ENCODE data around the gene TPT1. TPM values are rescaled to one million over a fixed set of nuclear protein-coding genes. Genes with fewer than 3 reads are reported as not detected.
"Not testable (repeated sequence)": the region's sequence is repeated elsewhere in the genome, so short reads cannot be mapped to it uniquely, and the experiment has no call there.

TPT1 gene
- total RNA-seq, 2 donors from 2014 or later: 2,667 to 4,562 TPM

DNA sequence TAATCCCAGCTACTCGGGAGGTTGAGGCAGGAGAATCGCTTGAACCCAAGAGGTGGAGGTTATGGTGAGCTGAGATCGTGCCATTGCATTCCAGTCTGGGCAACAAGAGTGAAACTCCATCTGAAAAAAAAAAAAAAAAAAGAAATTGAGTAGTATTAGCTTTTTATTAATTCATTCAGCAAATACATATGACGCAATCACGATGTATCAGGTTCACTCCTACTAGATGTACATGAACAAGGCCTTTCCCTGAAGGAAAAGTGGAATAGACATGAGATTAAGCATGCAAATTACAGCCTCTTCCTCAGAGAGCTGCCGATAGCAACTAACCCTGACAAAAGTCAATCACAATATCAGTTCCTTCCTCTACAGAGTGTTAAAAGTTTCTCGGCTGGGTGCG is 9.2 kb upstream of the TPT1 start:
- H3K9me3 ChIP-seq: no peaks in the 10 kb centered on the region
- no peak overlapping the region for H3K9ac ChIP-seq (ENCODE audit: low read depth in 2 of 2, low read length in 2 of 2)
- H3K4me1 ChIP-seq: no peaks in the 10 kb centered on the region
- H3K27ac ChIP-seq: no peak overlapping the region
- DNase-seq: no peak
- TF ChIP-seq, protein P1, sequence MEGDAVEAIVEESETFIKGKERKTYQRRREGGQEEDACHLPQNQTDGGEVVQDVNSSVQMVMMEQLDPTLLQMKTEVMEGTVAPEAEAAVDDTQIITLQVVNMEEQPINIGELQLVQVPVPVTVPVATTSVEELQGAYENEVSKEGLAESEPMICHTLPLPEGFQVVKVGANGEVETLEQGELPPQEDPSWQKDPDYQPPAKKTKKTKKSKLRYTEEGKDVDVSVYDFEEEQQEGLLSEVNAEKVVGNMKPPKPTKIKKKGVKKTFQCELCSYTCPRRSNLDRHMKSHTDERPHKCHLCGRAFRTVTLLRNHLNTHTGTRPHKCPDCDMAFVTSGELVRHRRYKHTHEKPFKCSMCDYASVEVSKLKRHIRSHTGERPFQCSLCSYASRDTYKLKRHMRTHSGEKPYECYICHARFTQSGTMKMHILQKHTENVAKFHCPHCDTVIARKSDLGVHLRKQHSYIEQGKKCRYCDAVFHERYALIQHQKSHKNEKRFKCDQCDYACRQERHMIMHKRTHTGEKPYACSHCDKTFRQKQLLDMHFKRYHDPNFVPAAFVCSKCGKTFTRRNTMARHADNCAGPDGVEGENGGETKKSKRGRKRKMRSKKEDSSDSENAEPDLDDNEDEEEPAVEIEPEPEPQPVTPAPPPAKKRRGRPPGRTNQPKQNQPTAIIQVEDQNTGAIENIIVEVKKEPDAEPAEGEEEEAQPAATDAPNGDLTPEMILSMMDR (IDR thresholded peaks at IDR 0.05): no peak
- no peaks in the 10 kb centered on the region for H3K36me3 ChIP-seq
- no peak overlapping the region for H3K4me3 ChIP-seq
- H3K27me3 ChIP-seq: no peaks in the 10 kb centered on the region
- intact Hi-C loops (cut with DNase I): no loop called here

DNA sequence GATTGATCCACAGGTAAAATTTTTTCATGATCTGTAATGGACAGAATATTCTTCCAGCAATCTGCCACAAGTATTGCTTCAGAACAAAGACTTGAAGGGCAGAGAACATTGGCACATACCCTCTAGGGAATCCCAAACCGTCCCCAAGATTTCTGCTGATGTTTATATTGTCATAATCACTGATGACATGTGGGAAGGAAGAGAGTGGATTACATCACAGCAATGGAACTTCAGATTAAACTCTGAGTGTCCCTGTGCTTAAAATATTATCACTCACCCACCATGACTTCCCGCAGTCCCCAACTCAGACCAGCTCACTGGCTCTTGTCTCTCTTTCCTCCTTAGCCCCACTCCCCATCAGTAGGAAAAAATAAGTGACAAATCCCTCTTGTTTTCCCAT is 8.5 kb upstream of the TPT1 start:
- Histone ChIP-seq H3K36me3 (no peaks in the 10 kb centered on the region), H3K9me3 (no peaks in the 10 kb centered on the region)
- intact Hi-C loops (cut with DNase I): no loop called here

DNA sequence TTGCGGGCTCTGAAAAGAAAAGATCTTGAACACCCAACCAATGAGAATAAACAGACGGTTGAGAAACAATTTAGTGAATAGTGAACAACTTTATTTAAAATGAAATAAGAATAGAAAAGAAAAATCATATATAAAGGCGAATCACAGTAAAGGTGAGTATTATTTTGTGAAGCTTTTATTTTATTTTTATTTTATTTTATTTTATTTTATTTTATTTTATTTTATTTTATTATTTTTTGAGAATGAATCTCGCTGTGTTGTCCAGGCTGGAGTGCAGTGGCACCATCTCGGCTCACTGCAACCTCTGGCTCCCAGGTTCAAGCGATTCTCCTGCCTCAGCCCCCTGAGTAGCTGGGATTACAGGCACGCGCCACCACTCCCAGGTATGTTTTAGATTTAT is 3.1 kb upstream of the TPT1 start:
- H3K4me3 ChIP-seq; H3K9ac ChIP-seq (ENCODE audit: low read depth in 2 of 2, low read length in 2 of 2); H3K9me3 ChIP-seq; intact Hi-C loops (cut with DNase I); H3K4me1 ChIP-seq; H3K27ac ChIP-seq; DNase-seq; H3K36me3 ChIP-seq; H3K27me3 ChIP-seq: not testable (repeated sequence)

More for the DNA sequence above, 8.5 kb upstream of the TPT1 start:
- DNase-seq: no peak
- H3K4me3 ChIP-seq: no peak overlapping the region
- H3K27ac ChIP-seq: no peak overlapping the region
- H3K9ac ChIP-seq (ENCODE audit: low read depth in 2 of 2, low read length in 2 of 2): no peak overlapping the region
- no peaks in the 10 kb centered on the region for H3K4me1 ChIP-seq
- no peaks in the 10 kb centered on the region for H3K27me3 ChIP-seq
- TF ChIP-seq, protein P1 (IDR thresholded peaks at IDR 0.05): no peak

DNA sequence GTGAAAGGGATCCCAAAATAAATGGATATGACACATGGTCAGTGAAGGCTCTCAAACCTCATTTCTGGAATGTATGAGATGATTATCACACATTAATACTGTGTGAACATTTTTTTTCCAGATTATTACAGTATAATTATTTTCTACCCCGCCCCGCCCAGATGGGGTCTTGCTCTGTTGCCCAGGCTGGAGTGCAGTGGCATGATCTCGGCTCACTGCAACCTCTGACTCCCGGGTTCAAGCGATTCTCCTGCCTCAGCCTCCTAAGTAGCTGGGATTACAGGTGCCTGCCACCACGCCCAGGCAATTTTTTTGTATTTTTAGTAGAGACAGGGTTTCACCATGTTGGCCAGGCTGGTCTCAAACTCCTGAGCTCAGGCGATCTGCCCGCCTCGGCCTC is 2.1 kb upstream of the TPT1 start:
- intact Hi-C loops (cut with DNase I); H3K9ac ChIP-seq (ENCODE audit: low read depth in 2 of 2, low read length in 2 of 2); H3K27ac ChIP-seq; H3K36me3 ChIP-seq; H3K27me3 ChIP-seq; H3K4me3 ChIP-seq; H3K4me1 ChIP-seq; DNase-seq; H3K9me3 ChIP-seq: not testable (repeated sequence)

DNA sequence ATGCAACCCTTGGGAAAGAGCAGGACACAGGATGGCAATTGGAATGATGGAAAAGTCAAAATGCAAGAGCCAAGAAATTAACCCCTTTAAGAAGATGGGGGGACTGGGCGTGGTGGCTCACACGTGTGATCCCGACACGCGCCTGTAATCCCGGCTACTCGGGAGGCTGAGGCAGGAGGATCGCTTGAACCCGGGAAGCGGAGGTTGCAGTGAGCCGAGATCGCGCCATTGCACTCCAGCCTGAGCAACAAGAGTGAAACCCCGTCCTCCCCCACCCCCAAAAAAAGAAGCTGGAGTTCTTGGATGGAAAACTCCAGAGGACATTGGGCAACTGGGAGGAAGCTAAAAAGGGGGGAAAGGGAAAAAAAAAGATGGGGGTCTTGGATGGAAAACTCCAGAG is 1.7 kb upstream of the TPT1 start:
- H3K9me3 ChIP-seq; H3K27me3 ChIP-seq; DNase-seq; intact Hi-C loops (cut with DNase I); H3K36me3 ChIP-seq; H3K9ac ChIP-seq (ENCODE audit: low read depth in 2 of 2, low read length in 2 of 2); H3K4me3 ChIP-seq: not testable (repeated sequence)
- peak overlapping the region; percentile 98 for H3K27ac ChIP-seq
- peaks cover 12% of the 10 kb centered on the region for H3K4me1 ChIP-seq

DNA sequence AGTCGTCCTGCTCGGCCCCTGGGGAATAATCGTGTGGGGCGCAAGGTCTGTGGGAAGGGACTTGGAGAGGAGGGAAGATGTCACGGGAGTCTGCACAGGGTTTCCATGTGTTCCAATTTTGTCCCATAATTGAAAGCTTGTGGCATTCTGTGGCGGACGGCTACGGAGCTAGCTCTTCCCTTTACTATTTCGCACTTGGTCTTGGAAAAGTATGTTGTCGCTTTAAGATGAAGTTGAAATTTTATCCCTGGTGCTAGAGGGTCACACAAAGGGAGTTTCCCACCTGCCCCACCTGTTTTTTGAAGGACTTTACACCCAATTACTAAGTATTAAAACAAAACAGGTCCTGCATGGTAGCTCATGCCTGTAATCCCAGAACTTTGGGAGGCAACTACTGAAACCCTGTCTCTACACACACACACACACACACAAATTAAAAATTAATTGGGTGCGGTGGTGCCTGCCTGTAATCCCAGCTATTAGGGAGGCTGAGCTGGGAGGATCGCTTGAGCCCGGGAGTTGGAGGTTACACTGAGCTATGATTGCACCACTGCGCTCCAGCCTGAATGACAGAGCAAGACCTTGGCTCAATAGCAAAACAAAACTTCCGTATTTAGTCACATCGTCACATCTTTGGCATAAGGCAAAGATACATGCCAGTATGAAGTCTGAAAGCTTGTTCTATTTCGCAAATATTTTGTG is 967 bp upstream of the TPT1 start:
- Histone ChIP-seq H3K9me3 (no peaks in the 10 kb centered on the region), H3K4me1 (peaks cover 18% of the 10 kb centered on the region), H3K36me3 (peaks cover 14% of the 10 kb centered on the region), H3K27ac (peak overlapping the region; percentile 98), H3K9ac (ENCODE audit: low read depth in 2 of 2, low read length in 2 of 2) (peak overlapping the region; percentile 82 to 87), H3K27me3 (no peaks in the 10 kb centered on the region), H3K4me3 (peak overlapping the region; percentile 68)
- peak; percentile 66 for DNase-seq
- intact Hi-C loops (cut with DNase I): no loop called here
- TF ChIP-seq, protein P1 (IDR thresholded peaks at IDR 0.05): no peak

DNA sequence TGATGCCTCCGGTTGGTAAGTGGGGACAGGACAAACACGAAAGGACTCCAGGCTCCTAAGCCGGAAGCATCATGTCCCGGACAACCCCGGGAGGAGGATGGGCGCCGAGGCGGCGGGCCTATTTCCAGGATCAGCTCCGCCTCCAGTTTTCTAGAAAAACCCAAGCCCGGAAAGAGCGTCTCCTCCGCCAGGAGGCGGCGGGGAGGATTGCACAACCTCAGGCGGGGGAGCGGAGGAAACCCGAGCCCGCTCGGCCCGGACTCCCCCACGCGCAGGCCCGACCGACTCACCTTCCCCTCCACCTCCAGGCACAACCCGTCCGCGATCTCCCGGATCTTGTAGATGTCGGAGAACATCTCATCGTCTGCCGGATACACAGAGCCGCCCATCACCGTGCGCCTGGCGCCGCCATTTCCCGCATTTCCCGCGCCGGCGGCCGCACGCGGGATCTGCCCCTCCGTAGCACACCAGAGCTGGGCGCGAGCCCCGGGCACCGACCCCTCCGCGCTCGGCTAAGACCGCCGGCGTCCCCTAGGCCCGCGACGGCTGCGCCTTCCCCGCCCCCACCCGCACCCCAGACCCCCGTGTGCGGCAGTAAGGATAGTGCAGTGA is 455 bp downstream of the TPT1 start:
- Histone ChIP-seq H3K4me1 (peaks cover 18% of the 10 kb centered on the region), H3K27ac (peak overlapping the region; percentile 94), H3K4me3 (peak overlapping the region; percentile 50), H3K27me3 (no peaks in the 10 kb centered on the region), H3K9ac (ENCODE audit: low read depth in 2 of 2, low read length in 2 of 2) (peak overlapping the region; percentile 83 to 91), H3K36me3 (peaks cover 29% of the 10 kb centered on the region), H3K9me3 (no peaks in the 10 kb centered on the region)
- TF ChIP-seq, protein P1 (IDR thresholded peaks at IDR 0.05): peak; percentile 25
- DNase-seq: peak; percentile 94
- intact Hi-C loops (cut with DNase I): no loop called here
